GM18517 (cell line): ENCODE results near the gene COL15A1.
"Not testable (repeated sequence)": the region's sequence is repeated elsewhere in the genome, so short reads cannot be mapped to it uniquely, and the experiment has no call there.

Source experiments
- ATAC-seq: cut with Tn5 transposase; IDR thresholded peaks from one replicate; pipeline ENCODE4 v1.9.1; 2021; ENCODE audit warnings: mild to moderate bottlenecking, moderate library complexity; ENCODE audit not compliant: unreplicated experiment

COL15A1 gene

DNA sequence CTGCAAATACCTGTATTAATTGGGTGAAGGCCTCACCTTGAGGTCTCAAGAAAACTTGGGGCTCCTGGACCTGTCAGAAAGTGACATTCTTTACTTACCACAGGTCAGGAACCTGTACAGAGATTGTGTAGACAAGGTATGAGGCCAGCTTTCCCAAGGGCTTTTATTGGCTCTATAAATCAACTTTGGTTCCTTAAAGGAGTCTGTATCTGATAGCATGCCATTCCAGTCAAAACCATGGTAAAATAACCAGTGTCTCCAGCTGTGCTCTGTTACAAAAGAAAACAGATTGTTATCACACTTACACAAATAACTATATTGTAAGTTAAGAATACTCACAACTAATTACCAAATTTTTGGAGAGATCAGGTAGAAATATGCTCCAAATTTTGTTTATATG, 64.5 kb downstream of the COL15A1 start:
- no peak for ATAC-seq

DNA sequence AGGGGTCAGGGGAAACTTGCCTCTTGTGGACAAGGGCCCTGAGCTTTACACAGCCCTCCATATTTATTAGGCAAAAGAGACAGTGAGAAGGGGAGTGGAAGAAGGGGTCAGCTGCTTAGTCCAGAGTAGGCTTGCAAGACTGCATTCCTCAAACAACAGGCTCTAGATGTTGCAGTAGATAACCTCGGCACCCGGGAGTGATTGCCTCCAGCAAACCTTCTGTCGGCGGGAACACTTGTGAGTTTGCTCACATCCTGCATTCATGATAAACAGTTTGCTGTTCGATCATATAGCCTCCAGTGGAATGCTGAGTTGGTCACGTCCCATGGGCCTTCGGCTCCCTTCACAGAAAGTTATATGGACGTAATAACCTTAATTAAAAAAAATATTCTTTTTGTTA, 66.7 kb downstream of the COL15A1 start:
- ATAC-seq: not testable (repeated sequence)

GRCh38 chr9:99011161-99011709, 67.5 kb downstream of the COL15A1 start:
- no peak for ATAC-seq

DNA sequence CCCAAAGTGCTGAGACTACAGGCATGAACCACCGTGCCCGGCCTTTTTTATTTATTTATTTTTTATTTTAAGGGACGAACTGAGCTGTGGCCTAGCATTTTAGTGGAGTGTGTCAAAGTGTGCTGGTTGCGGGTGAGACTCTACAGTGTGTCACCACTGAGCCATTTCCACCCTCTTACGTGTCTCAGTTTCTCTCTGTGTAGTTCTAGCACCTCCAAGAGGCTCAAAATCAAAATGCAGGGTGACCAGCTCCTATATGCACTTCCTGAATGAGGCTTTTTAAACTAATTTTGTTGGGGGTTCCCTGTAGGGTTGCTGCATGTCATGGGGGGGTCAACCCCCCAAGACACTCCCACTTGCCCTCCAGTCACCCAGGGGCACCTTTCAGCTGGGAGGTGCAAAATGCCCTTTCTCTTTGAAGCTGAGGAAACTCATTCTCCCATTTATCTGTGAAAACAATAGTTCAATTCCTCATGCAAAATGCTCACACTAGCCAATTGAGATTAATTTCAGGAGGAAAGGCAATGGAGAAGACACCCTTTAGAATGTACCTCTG, 69.3 kb downstream of the COL15A1 start:
- ATAC-seq: no peak

DNA sequence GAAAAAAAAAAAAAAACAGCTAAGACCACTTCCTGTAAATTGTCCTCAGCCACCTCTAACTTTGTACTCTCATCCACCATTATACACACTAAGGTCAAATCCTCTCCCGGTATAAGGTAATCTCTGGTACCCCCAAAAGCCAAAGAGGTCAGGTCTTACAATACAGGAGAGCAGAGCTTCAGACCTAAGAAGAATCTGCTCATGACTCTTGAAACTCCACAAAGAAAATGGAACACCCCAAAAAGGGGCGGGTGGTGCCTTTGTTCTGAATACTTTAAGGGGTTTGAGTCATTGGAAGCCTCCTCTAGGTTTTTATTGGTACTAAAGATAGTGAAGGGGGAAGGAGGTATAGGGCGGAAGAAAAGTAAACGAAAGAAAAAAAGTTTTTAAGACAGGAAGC, 69.8 kb downstream of the COL15A1 start:
- ATAC-seq: no peak

- ATAC-seq: no peak
These were observed 71.7 kb downstream of the COL15A1 start for GRCh38 chr9:99015448-99015847.

DNA sequence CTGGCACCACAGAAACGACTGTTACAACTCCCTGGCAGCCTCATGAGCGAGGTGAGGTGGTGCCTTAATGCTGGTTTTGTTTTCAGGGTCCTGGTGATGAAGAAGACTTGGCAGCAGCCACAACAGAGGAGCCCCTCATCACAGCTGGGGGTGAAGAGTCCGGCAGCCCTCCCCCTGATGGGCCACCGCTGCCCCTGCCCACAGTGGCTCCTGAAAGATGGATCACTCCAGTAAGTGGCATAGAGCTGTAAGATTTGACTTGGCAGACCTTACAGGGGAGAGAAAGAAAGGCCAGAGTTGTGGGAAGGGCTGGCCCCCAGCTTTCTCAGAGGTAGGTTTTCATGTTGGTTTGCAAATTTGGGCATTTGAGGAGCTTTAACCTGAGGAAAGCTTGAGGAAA, 72.2 kb downstream of the COL15A1 start:
- ATAC-seq: no peak

DNA sequence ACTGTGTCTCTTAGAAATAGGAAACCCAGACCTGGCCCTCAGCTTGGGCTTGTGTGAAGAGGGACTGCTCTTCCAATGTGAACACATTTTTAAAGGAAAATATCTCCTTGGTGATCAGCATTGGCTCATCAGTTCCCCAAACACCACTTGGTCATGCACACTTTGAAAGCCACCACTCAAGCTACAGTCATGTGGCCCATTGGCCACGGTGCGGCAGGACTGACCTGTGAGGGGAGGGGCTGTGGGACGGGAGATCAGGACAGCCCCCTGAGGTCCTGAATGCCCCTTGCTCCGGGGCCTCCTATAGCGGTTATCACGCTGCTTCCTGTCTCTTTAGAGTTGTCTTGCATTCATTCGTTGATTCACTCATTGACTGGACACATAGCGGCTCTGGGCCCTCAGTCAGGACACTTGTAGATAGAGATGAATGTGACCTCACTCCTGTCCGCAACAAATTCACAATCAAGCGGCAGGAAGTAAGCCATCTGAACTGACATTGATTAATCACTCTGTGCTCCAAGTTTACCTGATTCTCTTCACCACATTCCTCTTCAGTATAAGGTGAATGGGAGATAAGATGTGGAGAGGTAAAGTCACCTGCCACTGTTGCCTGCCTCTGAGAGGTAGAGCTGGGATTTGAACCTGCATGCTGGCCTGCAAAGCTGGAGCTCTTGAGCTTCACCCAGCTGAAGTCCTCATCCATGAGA, 73.1 kb downstream of the COL15A1 start:
- no peak for ATAC-seq

GRCh38 chr9:99018653-99019052, 74.9 kb downstream of the COL15A1 start:
- ATAC-seq: no peak

GRCh38 chr9:99019510-99020331, 76.0 kb downstream of the COL15A1 start:
- no peak for ATAC-seq

- ATAC-seq: no peak
These were observed 77.2 kb downstream of the COL15A1 start for GRCh38 chr9:99020786-99021436.

DNA sequence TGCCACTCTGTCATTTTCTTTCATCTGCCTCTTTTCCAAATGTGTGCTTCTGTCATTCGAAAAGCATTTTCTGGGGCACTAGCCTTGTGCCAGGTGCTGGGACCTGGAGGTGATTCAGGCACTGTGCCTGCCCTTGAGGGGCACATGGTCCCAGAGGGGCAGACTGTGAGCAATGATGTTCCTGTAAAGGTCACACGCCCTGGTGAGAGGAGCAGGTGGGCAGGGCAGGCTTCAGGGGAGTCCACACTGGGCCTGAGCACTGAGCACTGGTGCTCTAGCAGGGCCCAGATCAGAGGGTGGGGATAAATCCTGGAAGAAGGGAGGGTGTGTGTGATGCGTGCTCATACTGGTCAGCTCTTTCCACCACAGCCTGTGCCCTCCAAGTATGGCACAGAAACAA, 77.8 kb downstream of the COL15A1 start:
- no peak for ATAC-seq

DNA sequence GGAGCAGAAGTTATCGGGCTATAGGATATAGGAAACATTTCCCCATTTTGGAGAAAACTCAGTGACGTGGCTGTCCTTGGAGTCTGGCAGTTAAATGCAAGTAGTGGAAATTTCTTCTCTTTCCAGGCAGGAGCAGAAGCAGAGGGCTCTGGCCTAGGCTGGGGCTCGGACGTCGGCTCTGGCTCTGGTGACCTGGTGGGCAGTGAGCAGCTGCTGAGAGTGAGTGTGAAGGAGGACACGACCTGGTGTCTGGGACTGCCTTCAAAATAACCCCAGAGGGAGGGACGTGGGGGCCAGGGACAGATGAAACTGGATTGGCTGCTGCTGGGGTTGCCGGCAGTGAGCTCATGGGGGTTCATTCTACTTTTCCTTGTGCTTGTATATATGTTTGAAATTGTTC, 79.5 kb downstream of the COL15A1 start:
- ATAC-seq: no peak

DNA sequence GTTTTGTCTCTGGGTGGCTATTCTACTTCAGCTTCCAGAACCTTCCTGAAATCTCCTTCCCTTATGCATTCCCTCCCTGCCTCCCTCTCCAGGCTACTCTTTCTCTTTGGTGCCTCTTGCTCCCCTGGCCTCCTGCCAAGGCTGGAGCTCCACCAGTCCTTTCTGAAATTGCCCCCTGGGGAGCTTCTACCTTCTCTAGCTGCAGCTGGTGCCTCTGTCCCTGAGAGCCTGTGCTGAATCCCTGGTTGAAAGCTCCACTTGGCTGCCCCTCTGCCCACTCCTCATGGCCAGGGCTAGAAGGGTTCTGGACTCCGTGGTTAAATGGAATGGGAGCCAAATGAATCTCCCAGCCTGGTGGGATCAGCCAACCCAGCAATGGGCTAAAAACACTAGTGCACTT, 80.1 kb downstream of the COL15A1 start:
- ATAC-seq: no peak

- ATAC-seq: no peak
These were observed 81.3 kb downstream of the COL15A1 start for GRCh38 chr9:99024959-99025358.

DNA sequence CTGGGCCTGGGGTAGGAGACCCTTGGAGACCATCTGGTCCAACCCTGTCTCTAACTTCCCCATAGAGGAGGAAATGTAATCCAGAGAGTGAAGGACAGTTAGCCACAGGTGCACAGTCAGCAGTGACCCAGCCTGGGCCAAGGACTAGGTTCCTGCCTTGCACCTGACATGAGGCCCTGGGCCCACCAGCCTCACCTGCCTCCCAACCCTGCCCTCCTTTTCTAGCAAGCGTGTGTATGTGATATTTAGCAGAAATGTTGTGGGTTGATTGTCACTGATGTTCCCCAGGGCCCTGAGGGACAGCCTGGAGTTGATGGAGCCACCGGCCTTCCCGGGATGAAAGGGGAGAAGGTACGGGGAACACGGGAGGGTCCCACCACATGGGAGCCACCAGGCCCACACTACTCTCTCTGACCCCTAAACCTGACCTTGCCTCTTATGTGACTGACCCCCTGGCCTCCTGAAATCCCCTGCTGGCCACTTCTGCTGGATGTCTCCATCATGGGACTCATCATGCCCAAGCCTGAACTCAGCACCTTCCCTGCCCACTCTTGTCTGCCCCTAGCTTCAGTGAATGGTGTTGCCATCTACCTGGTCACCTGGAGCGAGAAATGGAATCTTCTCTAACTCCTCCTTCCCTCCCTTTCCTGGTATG, 82.0 kb downstream of the COL15A1 start:
- no peak for ATAC-seq

DNA sequence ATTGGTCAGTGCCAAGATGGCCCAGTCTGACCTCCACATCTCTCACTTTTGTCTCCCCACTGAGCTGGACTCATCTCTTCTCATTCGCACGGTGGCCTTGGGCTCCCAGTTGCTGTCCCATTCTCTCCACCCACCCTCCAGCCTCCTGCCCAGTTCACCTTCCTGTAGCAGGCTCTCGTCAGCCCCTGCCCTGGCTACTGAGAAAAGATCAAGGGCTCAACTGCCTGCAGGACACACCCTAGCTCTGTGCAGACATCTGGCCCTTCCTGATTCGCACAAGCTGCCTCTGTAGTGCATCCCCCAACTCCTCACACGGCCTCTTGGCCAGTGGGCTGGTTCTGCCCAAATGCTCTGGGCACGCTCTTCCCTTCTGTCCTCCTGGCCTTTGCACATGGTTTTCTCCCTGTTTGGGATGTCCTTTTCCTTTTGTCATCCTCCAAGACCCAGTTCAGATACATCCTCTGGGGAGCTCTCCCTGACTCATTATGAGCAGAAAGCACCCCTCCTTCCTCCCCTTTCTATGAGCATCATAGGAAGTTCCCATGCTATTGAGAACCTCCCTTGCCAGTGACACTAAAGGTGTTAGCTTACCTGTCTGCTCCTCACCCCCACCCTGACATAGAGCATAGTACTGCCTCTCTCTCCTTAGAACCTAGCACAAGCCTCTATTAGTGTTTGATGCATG, 82.7 kb downstream of the COL15A1 start:
- no peak for ATAC-seq

DNA sequence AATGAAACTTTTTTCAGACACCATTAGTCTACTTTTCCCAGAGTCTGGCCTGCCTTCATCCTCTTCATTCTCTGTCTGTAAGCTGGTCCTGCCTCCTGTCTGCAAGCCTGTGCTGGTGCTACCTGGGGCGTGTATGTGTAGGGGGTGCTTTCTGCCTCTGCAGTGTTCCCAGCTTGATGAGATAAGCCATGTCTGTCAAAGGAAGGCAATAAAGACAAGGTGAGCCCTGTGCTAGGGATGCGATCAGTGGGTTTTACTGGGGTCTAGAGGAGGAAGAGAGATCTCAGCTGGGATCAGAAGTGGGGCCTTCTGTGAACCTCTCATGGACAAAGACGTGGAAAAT, 83.2 kb downstream of the COL15A1 start:
- ATAC-seq: no peak

DNA sequence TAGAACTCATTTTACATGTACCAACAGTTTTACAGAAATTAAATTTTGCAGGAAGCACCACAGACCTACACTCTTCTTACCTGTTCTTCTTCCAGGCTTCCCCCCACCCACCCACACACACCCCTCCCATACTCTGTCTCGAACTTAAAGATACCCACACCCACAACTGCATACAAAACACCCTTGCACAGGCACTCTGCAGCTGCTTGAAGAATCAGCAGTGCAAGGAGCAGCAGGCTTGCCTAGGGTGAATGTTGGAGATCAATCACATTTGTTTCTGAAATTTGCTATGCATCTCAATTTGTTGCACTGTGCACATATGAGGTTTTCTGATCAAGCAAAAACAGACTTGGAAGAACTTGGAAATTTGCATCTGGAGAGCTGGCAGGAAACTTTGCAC, 83.7 kb downstream of the COL15A1 start:
- ATAC-seq: no peak

GRCh38 chr9:99029083-99029645, 85.5 kb downstream of the COL15A1 start:
- ATAC-seq: no peak
